KMS-11 (cell line): Measurements from ENCODE around the gene ELAVL4.

ENCODE experiments used
- H2AFZ ChIP-seq: fragments of 200-600 bp; sonication (generic); 2 replicates; pipeline ENCODE4 v1.6.1; 2016; ENCODE audit warnings: antibody characterized with exemption, mixed run types, low read depth
- H3K27ac ChIP-seq: fragments of 200-600 bp; sonication (generic); 2 replicates; pipeline ENCODE4 v1.6.1; 2016; ENCODE audit warnings: mild to moderate bottlenecking, mixed run types
- H3K27me3 ChIP-seq: fragments of 200-600 bp; sonication (generic); 2 replicates; pipeline ENCODE4 v1.6.1; 2017; ENCODE audit warnings: mild to moderate bottlenecking, low read depth, mixed run types, moderate library complexity; ENCODE audit not compliant: insufficient read depth
- H3K36me3 ChIP-seq: fragments of 200-600 bp; sonication (generic); 2 replicates; pipeline ENCODE4 v1.6.1; 2017; ENCODE audit warnings: mild to moderate bottlenecking, mixed run types; ENCODE audit not compliant: insufficient read depth
- H3K4me1 ChIP-seq: fragments of 200-600 bp; sonication (generic); 2 replicates; pipeline ENCODE4 v1.6.1; 2016; ENCODE audit warnings: mild to moderate bottlenecking, low read depth, mixed run types; ENCODE audit not compliant: poor library complexity, severe bottlenecking
- H3K4me2 ChIP-seq: fragments of 200-600 bp; sonication (generic); 2 replicates; pipeline ENCODE4 v1.7.0; 2016; ENCODE audit warnings: mild to moderate bottlenecking, mixed run types
- H3K4me3 ChIP-seq: fragments of 200-600 bp; sonication (generic); IDR thresholded peaks from 2 replicates; pipeline ENCODE4 v1.6.1; 2017; ENCODE audit warnings: low read depth, low read length, mixed read lengths; ENCODE audit not compliant: insufficient read depth
- H3K79me2 ChIP-seq: fragments of 200-600 bp; sonication (generic); 2 replicates; pipeline ENCODE4 v1.6.1; 2016; ENCODE audit warnings: low read depth, mixed run types; ENCODE audit not compliant: insufficient read depth
- H3K9ac ChIP-seq: fragments of 200-600 bp; sonication (generic); 2 replicates; pipeline ENCODE4 v1.6.1; 2016; ENCODE audit warnings: mild to moderate bottlenecking, mixed run types
- H4K20me1 ChIP-seq: fragments of 200-600 bp; sonication (generic); 2 replicates; pipeline ENCODE4 v1.6.1; 2016; ENCODE audit warnings: mild to moderate bottlenecking, mixed run types; ENCODE audit not compliant: insufficient read depth
- CTCF ChIP-seq: fragments of 200-600 bp; sonication (generic); conservative IDR thresholded peaks from 2 replicates; pipeline ENCODE4 v1.6.1; 2017; ENCODE audit warnings: low read depth, mild to moderate bottlenecking, antibody characterized with exemption, low read length, moderate library complexity, mixed read lengths

The ELAVL4 gene

GRCh38 chr1:50112193-50112592 lies 3.5 kb downstream of the ELAVL4 start:
- no peak overlapping the region for H2AFZ ChIP-seq
- no peaks in the 10 kb centered on the region for H3K36me3 ChIP-seq
- no peaks in the 10 kb centered on the region for H3K79me2 ChIP-seq
- H3K4me1 ChIP-seq, result no peaks in the 10 kb centered on the region
- H3K27ac ChIP-seq, result no peak overlapping the region
- no peak overlapping the region for H3K9ac ChIP-seq
- H4K20me1 ChIP-seq, result no peaks in the 10 kb centered on the region
- no peak overlapping the region for H3K4me3 ChIP-seq
- H3K27me3 ChIP-seq, result no peaks in the 10 kb centered on the region
- no peak overlapping the region for H3K4me2 ChIP-seq
- no peak for TF ChIP-seq CTCF

- no peaks in the 10 kb centered on the region for H3K36me3 ChIP-seq
- H3K27me3 ChIP-seq, result no peaks in the 10 kb centered on the region
- no peaks in the 10 kb centered on the region for H3K4me1 ChIP-seq
- no peak overlapping the region for H2AFZ ChIP-seq
- no peak overlapping the region for H3K4me3 ChIP-seq
- H3K27ac ChIP-seq, result no peak overlapping the region
- H3K4me2 ChIP-seq, result no peak overlapping the region
- no peak overlapping the region for H3K9ac ChIP-seq
- H4K20me1 ChIP-seq, result no peaks in the 10 kb centered on the region
- TF ChIP-seq CTCF, result no peak
- no peaks in the 10 kb centered on the region for H3K79me2 ChIP-seq
These were observed 14.4 kb downstream of the ELAVL4 start for GRCh38 chr1:50123071-50123470.

- Histone ChIP-seq H3K27me3 (no peaks in the 10 kb centered on the region), H3K4me2 (no peak overlapping the region), H3K36me3 (no peaks in the 10 kb centered on the region), H3K79me2 (no peaks in the 10 kb centered on the region), H3K27ac (no peak overlapping the region), H3K4me1 (no peaks in the 10 kb centered on the region), H3K9ac (no peak overlapping the region), H4K20me1 (no peaks in the 10 kb centered on the region), H3K4me3 (no peak overlapping the region), H2AFZ (no peak overlapping the region)
- no peak for TF ChIP-seq CTCF
These were observed 18.4 kb downstream of the ELAVL4 start for GRCh38 chr1:50126927-50127715.

- H3K4me1 ChIP-seq, result no peaks in the 10 kb centered on the region
- no peaks in the 10 kb centered on the region for H3K79me2 ChIP-seq
- H3K27ac ChIP-seq, result no peak overlapping the region
- no peak overlapping the region for H3K4me3 ChIP-seq
- H3K4me2 ChIP-seq, result no peak overlapping the region
- H3K36me3 ChIP-seq, result no peaks in the 10 kb centered on the region
- no peak overlapping the region for H2AFZ ChIP-seq
- no peak for TF ChIP-seq CTCF
- H4K20me1 ChIP-seq, result no peaks in the 10 kb centered on the region
- no peaks in the 10 kb centered on the region for H3K27me3 ChIP-seq
- no peak overlapping the region for H3K9ac ChIP-seq
These were observed 20.5 kb downstream of the ELAVL4 start for GRCh38 chr1:50129201-50129600.
